Activated gamma-delta T cell (primary cell): ENCODE data around the gene TMEM92.
"Not testable (repeated sequence)": the region's sequence is repeated elsewhere in the genome, so short reads cannot be mapped to it uniquely, and the experiment has no call there.

ENCODE experiments used
- DNase-seq: peaks from one replicate; lab custom pipeline; 2025; lab: John Stamatoyannopoulos, UW

Gene TMEM92

DNA sequence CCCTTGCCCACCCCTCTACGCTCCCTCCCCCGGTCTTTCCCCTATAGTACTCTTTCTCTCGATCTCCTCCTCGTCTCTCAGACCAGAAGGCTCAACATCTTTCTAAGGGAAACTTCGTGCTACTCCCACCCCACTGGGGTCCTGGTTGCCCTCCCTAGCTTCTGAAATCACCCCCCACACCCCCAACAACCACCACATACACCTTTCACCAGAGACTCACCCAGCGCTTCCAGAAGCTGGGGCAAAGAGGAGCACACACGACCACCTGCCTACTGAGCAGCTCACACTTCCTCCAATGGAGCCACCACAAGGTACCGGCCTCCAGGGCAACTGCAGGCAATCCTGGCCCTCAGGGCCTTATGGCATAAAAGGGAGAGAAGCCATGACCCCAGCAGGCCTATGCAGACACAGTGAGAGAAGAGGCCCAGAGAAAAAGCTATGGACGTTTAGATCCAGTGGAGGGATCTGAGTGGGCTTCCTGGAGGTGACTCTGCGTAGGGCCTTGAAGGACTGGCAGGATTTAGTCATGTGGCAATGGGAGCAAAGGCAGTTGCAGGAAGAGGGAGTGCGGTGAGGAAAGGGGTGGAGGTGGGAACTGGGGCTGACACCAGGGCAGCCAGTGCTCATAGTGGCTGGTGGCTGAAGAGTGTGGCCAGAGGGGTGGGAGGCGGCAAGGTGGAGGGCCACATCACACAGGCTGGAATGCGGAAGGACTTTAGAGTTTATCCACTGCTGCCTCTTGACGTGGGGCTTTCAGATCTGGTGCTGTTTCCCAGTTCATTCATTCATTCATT lies 12.1 kb upstream of the TMEM92 start:
- DNase-seq = no peak

DNA sequence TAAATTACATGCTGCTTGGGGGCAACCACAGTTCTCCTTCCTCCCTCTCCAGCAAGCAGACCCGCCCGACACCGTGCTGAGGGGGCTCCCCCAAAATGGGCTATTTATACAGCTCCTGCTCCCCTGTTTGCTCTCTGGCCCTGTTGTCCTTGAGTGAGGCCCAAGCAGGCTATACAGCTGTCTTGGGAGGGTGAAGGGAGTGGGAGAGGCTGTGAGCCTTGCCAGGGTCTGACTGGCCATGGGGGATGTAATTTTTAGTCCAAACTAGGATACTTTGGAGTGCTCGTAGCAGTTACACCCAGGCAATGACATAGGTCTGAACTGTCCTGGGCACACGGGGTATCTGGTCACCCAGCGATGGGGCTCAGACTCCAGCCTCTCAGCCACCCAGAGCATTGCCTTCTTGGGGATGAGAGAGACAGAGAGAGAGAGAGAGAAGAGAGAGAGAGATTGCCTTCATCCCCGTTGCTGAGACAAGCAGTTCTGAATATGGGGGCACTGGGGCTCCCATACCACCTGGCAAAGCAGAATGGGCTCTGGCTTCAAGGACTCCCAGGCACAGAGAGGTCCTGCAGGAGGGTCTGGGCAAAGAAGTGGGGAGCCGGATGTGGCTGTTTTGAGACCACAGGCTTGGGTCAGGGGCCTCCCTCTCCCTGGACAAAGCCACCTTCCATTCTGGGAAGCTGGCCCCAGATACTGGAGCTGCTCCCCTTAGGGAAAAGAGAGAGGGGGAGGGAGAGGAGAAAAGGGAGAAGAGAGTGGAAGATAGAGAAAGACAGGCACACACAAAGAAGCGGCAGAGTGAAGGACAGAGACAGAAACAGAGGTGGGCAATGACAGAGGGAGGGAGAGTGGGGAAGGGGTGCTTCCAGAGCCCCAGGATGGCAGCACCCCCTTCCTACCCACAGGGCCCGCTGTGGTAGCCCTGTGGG lies 10.7 kb upstream of the TMEM92 start:
- DNase-seq = no peak

DNA sequence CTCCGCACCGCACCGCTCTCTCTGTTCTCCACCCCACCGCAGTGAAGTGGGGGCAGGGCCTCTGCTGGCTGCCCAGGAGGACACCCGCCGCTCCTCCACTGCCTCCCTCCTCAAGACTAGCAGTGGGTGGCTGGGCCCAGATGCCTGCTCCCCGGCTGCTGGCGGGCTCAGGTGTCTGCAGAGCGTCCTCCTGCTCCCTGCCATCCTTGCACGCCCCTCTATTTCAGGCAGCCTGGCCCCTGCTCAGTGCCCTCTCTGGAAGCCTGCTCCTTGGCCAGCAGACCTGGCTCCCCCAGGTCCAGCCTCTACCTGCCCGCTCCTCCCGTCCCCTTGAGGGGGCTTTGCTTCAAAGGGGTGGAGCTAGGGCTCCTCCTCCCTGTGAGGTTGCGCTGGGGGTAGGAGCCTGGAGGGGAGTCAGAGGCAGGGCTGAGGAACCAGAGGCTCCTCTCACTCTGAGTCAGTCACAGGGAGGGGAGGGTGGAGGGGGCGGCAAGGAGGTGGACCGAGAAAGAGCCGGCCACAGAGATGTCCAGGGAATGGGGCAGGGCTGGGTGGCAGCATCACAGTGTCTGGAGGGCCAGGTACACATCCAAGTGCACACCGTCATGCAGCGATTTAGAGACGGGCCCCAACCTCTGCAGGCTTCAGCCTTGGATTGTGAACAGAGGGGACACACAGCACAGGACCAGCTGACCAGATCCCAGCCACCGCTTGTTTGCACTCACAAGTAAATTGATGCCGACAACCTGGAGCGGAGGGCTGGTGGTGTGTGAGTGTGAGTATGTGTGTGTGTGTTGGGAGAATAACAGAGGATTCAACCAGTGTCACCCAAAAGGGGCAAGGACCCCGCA lies 9.8 kb upstream of the TMEM92 start:
- no peak for DNase-seq

DNA sequence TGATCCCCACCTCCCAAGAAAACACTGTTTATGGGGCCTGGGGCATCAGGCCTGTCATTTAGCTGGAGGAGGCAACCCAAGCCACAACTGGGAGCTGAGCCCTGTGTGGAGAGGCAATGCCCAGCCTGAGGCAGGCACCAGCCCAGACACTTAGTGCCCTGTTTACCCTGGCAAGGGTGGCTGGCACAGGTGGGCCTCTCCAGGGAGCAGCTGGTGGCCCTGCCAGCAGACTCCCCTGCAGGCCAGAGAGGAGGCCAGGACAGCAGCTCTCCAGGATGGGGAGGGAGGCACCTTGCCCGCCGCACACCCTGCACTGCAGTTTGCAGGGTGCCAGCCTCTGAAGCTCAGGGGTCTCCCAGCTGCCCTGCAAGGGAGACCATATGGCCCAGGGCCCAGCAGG lies 9.1 kb upstream of the TMEM92 start:
- DNase-seq = no peak

DNA sequence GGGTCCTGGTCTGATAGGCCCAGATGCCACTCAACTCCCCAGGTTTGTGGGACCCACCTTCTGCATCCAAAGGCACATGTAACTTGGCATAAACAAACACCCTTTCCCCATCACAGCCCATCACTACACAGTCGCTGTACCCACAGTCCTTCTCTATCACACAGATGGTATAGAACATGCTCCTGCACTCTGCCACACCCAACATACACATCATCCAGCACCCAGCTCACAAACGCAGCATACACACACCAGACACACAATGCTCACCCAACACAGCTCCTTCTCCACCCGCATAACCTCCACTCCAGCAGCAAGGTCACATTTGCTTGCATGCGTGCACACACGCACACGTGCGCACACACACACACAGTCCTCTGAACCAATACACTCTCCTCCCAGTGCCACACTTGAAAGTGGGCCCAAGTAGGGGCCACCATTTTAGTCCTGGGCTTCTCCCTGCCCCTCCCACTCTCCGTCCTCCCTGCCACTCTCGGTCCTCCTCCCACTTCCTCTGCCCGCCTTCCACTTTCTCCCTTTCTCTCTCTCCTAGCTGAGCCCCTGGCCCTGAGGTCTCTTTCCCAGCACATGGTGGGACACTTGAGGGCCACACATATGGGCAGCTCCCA lies 8.5 kb upstream of the TMEM92 start:
- DNase-seq = no peak

DNA sequence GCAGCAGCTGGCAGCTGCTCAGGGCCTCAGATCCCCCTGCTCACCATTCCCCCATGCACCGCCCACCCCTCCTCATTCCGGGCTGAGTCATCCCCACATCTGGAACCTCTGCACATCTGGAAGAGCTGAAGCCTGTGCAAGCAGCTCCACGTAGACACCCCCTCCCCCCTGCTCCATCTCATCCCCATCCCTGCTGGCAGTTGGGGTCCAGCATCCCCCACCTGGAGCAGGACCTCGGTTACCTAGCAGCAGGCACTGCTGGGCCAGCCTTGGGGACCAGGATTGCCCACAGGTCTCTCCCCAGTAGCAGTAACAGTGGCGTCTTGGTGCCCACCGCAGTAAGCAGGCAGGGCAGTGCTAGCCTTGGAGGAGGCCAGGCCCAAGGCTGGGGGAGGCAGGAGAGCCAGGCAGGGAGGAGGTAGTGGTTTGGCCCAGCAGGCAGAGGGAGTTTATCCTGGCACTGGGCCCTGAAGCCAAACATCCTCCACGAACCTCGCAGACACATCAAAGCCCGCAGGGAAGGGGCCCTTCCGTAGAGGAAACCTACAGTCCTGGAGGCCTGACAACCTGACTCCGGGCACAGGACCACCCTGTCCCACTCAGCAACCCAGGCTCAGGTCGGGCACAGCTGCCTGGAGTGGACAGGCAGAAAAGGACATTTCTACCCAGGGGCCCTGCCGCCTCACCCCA lies 7.7 kb upstream of the TMEM92 start:
- no peak for DNase-seq

DNA sequence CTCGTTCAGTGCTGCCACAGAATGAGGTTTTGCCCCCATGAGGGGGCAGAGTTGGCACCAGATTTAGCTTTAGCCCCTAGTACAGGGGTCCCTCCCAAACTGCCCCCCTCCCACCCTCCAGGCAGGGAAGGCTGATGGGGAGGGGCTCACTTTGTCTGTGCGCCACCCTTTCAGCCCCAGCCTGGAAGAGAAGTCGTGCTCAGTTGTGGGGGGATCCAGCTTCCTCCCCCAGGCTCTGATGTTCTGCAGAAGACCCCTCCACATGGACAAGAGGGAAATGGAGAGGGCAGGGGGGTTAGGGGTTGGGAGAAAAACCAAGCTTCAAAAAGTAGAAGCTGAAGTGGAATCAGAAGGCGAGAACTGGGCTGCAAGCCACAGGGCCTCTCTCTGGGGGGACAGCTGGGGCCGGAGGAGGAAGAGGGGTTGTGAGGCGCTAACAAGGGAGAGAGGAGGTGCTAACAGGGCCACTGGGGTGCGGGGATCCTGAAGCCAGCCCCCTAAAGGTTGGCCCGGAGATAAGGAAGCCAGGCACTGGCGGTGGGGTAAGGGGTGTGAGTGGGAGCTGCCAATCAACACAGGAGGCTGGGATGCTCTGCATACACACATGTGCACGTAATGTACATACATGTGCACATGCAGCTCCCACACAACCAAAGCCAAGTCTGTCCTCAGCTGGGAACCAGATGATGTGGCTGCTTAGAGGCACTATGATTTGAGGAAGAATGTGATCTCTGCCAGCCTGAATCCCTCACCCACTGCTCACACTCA lies 7.0 kb upstream of the TMEM92 start:
- no peak for DNase-seq

DNA sequence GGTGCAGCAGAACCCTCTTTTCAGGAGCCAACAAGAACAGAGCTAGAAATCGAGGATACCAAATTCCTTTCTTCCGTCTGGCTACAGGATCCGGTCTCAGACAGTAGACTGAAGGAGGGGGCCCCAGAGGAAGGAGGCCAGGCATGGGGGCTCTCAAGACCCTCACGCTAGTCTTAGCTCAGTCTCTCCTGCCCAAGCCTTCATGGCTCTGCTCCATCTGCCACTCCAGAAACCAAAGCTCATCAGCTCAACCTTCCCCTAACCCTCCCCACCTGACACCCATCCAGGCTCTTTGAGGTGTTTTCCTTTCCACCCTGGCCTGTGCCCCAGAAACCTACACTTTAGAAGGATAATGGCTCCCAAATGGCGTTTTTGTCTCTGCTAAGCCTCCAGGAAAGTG lies 6.2 kb upstream of the TMEM92 start:
- DNase-seq = no peak

DNA sequence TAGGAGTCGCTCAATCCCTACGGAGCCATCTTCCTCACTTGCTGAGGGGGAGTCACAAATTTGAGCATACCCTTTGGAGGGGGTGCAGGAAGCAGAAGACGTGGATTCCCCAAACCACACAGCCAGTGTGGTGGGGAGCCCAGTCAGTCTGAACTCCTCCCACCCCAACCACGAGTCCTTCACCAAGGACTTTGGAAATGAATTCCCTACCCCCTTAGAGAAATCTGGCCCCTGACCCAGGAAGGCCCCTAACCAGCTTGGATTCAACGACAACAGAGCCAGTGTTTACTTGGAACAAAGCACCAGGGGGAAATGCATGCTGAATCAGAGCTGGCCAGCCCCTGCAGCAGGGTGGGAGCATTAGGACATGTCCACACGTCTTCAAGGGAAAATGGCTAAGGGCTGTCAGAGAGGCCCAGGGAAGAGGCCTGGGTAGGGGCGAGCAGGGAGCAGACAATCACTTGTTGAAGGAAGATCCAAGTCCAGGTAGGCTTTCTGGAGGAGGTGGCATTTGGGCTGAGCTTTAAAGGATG lies 5.5 kb upstream of the TMEM92 start:
- no peak for DNase-seq

DNA sequence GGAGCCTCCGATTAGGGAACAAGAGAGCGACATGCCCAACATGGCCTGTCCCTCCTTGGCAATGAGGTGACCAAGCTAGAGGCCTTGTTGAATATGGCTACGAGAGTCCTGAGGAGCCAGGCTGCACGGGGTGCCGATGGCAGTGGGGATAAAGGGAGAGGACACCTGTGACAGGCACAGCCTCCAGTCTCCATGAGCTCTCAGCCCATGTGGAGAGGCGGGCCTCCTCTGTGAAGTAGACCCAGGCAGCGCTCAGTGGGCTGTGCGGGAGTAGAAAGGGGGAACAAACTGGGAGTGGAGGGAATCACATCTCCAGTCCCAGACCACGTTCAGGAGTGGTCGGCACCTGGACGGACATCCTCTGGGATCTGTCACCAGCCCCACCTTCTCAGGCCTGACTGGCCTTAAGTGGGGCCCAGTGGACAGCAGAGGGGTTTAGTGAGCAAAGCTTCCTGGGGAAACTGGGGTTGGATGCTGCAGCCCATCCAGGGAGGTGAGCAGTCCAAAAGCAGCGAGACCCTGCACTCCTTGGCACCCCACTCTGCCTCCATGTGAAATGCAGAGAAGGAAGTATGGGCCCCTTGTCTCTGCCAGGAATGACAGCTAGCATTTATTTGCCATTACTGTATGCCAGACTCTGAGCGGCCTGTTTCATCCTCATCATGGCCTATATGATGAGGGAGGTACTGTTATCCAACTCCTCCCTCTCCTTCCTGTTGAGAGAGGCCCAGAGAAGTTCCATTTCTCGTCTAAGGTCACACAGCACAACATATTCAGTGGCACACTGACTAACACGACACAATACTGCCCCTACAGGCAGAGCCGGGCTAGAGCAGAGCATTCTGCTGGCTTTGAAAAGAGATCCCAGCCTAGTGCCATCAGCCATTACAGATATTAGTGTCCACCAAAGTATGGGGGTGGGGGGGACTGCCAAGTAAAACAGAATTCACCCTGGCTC lies 4.5 kb upstream of the TMEM92 start:
- no peak for DNase-seq

DNA sequence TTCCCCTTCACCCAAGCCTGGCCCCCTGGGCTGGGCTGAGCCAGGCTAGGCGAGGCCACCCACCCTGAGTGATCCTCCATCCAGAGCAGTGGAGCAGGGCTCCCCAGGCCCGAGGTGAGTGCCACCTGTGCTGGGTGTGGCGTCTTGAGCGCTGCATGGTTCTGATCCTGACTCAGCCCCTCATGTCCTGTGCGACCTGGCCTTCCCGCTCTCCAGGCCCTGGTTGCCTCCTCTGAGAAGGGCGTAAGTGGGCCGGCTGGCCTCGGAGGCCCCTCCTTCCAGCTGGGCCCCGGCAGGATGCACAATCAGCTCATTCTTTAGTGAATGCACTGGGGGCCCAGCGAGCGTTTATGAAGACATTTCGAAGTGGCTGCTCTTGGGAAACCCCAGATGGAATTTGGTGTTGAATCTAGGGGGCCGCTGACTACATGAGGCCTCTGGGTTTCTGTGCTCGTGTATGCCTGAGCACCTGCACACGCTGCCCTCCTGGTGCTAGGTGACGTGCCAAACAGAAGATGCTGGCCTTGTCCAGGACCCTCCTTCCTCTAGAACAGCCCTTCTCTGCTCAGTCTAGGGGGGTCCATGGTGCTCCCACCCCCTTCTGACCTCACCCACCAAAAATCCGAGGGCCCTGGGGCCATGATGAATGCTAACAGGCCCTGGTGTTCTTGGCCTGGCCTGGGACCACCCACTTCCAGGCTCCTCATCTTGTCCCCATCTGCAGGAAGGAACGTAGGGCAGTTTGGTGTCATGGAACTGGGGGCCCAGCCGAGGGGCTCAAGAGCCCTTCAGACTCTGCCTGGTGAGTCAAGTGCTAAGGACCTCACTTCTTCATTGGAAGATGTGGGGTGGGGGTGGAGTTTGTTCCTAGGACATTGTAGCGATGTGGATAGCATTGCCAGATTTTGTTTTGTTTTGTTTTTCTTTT lies 3.6 kb upstream of the TMEM92 start:
- DNase-seq = no peak

DNA sequence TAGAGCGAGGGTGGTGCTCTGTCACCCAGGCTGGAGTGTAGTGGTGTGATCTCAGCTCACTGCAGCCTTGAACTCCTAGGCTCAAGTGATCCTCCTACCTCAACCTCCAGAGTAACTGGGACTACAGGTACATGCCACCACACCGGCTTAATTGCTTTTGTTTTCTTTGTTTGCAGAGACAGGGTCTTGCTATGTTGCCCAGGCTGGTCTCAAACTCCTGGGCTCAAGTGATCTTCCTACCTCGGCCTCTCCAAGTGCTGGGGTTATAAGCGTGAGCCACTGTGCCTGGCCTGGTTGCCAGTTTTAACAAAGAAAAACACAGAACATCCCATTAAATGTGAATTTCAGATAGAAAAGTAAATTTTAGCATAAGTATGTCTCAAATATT lies 2.9 kb upstream of the TMEM92 start:
- not testable (repeated sequence) for DNase-seq

DNA sequence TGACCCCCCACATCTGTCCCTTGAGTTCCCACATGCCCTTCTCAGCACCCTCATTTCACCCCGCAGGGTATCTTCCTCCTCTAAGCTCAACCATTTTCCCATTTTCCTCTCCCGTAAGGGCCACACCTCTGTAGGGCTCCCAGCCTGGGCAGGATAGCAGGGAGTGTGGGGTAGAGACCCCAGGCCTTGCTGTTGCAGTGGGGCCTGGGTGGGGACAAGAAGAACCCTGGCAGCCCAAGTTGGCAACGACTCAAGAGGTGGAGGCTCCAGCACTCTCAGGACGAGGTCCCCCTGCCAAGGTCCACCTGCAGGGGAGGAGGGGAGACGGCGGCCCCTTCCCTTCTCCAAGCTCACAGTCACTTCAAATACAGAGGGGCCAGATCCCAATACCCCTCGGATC lies 2.0 kb upstream of the TMEM92 start:
- DNase-seq = no peak

DNA sequence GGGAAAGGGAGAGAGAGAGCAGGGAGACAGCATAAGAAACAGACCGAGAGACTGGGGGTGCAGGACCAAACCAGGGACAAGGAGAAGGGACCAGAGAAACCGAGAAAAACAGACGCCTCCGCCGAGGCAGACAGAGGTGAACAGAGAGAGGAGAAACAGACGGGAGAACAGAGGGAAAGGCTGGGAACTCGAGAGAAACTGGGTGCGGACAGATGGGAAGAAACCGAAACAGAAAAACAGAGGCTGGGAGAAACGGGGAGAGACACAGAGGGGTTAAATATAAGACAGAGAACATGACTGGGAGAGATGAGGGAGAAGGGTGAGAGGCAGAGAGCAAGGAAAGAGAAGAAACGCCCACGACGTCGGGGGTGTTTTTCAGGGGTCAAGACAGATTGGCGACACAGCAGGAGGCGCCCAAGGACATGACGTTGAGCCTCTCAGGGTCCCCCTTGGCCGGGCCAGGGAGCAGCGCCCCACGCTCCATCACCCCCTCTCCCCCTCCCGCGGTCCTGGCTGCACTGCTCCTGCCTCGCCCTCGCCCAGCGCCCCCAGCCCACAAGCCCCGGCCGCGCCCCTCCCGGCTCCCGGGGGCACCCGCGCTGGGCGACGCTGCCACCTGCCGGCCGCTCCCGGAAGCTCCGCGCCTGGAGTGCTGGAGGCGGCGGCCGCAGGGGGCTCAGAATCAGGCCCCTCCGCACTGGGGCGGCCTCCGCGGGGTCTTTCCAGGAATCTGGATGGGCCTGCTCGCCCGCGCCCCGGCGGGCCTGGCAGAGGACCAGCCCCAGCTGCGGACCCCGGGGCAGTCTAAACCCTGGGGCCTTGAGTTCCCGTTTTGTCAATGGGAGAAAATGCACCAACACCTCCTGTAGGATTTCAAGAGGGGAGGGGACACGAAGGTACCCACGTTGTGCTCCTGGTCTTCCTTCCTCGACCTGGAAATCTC lies 1.3 kb upstream of the TMEM92 start:
- DNase-seq = peak; percentile 29

DNA sequence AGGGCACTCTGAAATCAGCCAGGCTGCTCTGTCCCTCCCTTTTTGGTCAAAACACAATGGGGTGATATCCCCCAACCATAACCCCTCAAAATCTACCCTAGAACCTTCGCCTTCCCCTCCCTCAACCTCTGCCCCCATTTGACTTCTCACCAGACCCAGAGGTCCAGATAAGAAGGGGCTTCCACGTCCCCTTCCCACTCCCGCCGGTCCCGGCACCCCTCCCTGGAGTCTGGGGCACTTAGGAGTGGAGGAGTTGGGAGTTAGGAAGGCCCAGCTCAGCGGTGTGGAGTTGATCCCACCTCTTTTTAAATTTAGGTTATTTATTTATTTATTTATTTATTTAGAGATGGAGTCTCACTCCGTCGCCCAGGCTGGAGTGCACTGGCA lies 619 bp upstream of the TMEM92 start:
- DNase-seq = no peak

DNA sequence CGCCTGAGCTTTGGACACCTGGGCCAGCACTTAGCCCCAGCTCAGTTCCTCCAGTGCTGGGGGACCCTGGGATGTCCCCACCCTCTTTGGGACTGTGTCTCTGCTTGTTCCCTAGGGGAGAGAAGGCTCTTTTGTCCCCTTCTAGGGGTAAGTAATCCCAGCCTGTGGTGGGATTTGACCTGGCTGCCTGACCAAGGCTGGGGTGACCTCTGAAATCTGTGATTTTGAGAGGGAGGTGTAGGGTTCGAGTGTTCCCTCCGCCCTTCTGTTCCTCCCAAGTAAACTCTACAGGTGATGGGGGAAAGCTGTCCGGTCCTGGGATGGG lies 593 bp downstream of the TMEM92 start:
- DNase-seq = no peak

DNA sequence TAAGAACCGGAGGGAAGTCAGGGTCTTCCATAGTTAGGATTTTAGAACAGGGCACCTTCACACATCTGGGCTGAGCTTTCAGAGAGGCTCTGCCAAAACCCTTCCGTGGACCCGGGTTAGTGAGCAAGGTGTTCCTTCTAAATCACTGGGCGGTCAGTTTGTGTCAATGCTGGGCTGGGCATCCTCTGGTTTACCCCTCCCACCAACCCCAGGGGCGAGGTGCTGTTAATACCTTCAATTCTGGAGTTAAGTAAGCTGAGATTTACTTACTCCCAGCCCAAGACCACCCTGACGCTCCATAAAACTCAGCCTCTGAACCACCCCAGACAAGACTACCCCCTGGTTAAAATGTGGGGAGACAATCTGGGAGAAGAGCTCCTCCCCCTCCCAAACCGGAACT lies 1.0 kb downstream of the TMEM92 start:
- no peak for DNase-seq
